ENCODE results near the gene ACOXL.
"Not testable (repeated sequence)": the region's sequence is repeated elsewhere in the genome, so short reads cannot be mapped to it uniquely, and the experiment has no call there.

ACOXL gene

GRCh38 chr2:111041398-111042202, 309.2 kb downstream of the ACOXL start:
- DNase-seq (ENCODE audit: low read depth in 2 of 2) = no peak

- DNase-seq (ENCODE audit: low read depth in 2 of 2) = no peak
These were observed 309.9 kb downstream of the ACOXL start for GRCh38 chr2:111042261-111042660.

- no peak for DNase-seq (ENCODE audit: low read depth in 2 of 2)
These were observed 310.7 kb downstream of the ACOXL start for GRCh38 chr2:111042772-111043771.

GRCh38 chr2:111044066-111044465, 311.7 kb downstream of the ACOXL start:
- DNase-seq (ENCODE audit: low read depth in 2 of 2) = no peak

- DNase-seq (ENCODE audit: low read depth in 2 of 2) = not testable (repeated sequence)
These were observed 312.9 kb downstream of the ACOXL start for GRCh38 chr2:111045236-111045635.

GRCh38 chr2:111045771-111046444, 313.5 kb downstream of the ACOXL start:
- DNase-seq (ENCODE audit: low read depth in 2 of 2) = no peak

- DNase-seq (ENCODE audit: low read depth in 2 of 2) = no peak
These were observed 314.3 kb downstream of the ACOXL start for GRCh38 chr2:111046670-111047069.

- DNase-seq (ENCODE audit: low read depth in 2 of 2) = no peak
These were observed 316.7 kb downstream of the ACOXL start for GRCh38 chr2:111048856-111049768.

GRCh38 chr2:111049792-111050640, 317.6 kb downstream of the ACOXL start:
- no peak for DNase-seq (ENCODE audit: low read depth in 2 of 2)

- no peak for DNase-seq (ENCODE audit: low read depth in 2 of 2)
These were observed 318.5 kb downstream of the ACOXL start for GRCh38 chr2:111050701-111051376.

GRCh38 chr2:111052621-111053020, 320.2 kb downstream of the ACOXL start:
- DNase-seq (ENCODE audit: low read depth in 2 of 2) = no peak

- DNase-seq (ENCODE audit: low read depth in 2 of 2) = no peak
These were observed 320.9 kb downstream of the ACOXL start for GRCh38 chr2:111053266-111053665.

- DNase-seq (ENCODE audit: low read depth in 2 of 2) = no peak
These were observed 321.6 kb downstream of the ACOXL start for GRCh38 chr2:111053825-111054515.

GRCh38 chr2:111054791-111055691, 322.7 kb downstream of the ACOXL start:
- DNase-seq (ENCODE audit: low read depth in 2 of 2) = no peak

GRCh38 chr2:111055735-111056134, 323.4 kb downstream of the ACOXL start:
- DNase-seq (ENCODE audit: low read depth in 2 of 2) = no peak

- DNase-seq (ENCODE audit: low read depth in 2 of 2) = no peak
These were observed 324.7 kb downstream of the ACOXL start for GRCh38 chr2:111057045-111057444.

- DNase-seq (ENCODE audit: low read depth in 2 of 2) = no peak
These were observed 325.3 kb downstream of the ACOXL start for GRCh38 chr2:111057721-111058120.

GRCh38 chr2:111058264-111058663, 325.9 kb downstream of the ACOXL start:
- no peak for DNase-seq (ENCODE audit: low read depth in 2 of 2)

All from stimulated activated CD8-positive, alpha-beta memory T cell treated with anti-CD3 and anti-CD28 coated beads, Interleukin-7, amount 100 ng/mL, for 4 hours (primary cell).